SU-DHL-6 (cell line): ENCODE data around the gene PRADC1.

Source experiments
- H2AFZ ChIP-seq: fragments of 200-600 bp; sonication (generic); 2 replicates; pipeline ENCODE4 v1.6.1; 2014; ENCODE audit warnings: low read depth, mild to moderate bottlenecking, moderate library complexity, mixed read lengths, antibody characterized with exemption, low read length; ENCODE audit not compliant: severe bottlenecking
- H3F3A ChIP-seq: fragments of 200-600 bp; shearing (Covaris generic); 2 replicates; pipeline ENCODE4 v1.6.0; 2016; ENCODE audit warnings: antibody characterized with exemption, mild to moderate bottlenecking; ENCODE audit not compliant: insufficient read depth
- H3K27ac ChIP-seq: fragments of 200-600 bp; sonication (generic); 2 replicates; pipeline ENCODE4 v1.5.1; 2016; ENCODE audit warnings: low read depth, mild to moderate bottlenecking, low read length, moderate library complexity, mixed read lengths
- H3K27me3 ChIP-seq: fragments of 200-600 bp; sonication (generic), shearing (Covaris generic); 2 replicates; pipeline ENCODE4 v1.6.0; 2014; ENCODE audit warnings: mild to moderate bottlenecking, low read length
- H3K36me3 ChIP-seq: fragments of 200-600 bp; sonication (generic); 2 replicates; pipeline ENCODE4 v1.6.1; 2014; ENCODE audit warnings: mild to moderate bottlenecking, low read length, mixed read lengths
- H3K4me2 ChIP-seq: fragments of 300-600, 200-600 bp; shearing (Covaris generic), sonication (generic); 2 replicates; pipeline ENCODE4 v1.6.0; 2014; ENCODE audit warnings: low read length, low read depth, mild to moderate bottlenecking; ENCODE audit not compliant: poor library complexity, severe bottlenecking
- H3K4me3 ChIP-seq: fragments of 200-600 bp; sonication (generic); 2 replicates; pipeline ENCODE4 v1.5.1; 2014; ENCODE audit warnings: antibody characterized with exemption, low read length, mild to moderate bottlenecking, mixed read lengths; ENCODE audit not compliant: insufficient read depth, poor library complexity, severe bottlenecking
- H3K79me2 ChIP-seq: fragments of 200-600 bp; sonication (generic); 2 replicates; pipeline ENCODE4 v1.6.1; 2014; ENCODE audit warnings: mild to moderate bottlenecking, low read length, moderate library complexity; ENCODE audit not compliant: insufficient read depth
- H3K9ac ChIP-seq: fragments of 200-600 bp; sonication (generic); 2 replicates; pipeline ENCODE4 v1.7.0; 2014; ENCODE audit warnings: mild to moderate bottlenecking, low read length
- H3K9me2 ChIP-seq: fragments of 200-600 bp; sonication (generic); replicated peaks from 2 replicates; pipeline ENCODE4 v1.6.1; 2014; ENCODE audit warnings: low read length; ENCODE audit not compliant: insufficient read depth
- H3K9me3 ChIP-seq: fragments of 200-600 bp; sonication (generic); 2 replicates; pipeline ENCODE4 v1.6.1; 2014; ENCODE audit warnings: low read length, mixed read lengths; ENCODE audit not compliant: insufficient read depth
- H4K20me1 ChIP-seq: fragments of 200-600 bp; sonication (generic); 2 replicates; pipeline ENCODE4 v1.6.1; 2014; ENCODE audit warnings: low read depth, mild to moderate bottlenecking, antibody characterized with exemption, low read length, moderate library complexity, mixed read lengths
- CTCF ChIP-seq: fragments of 200-600 bp; sonication (generic); IDR thresholded peaks from one replicate; pipeline ENCODE4 v1.5.1; 2017; ENCODE audit warnings: antibody characterized with exemption, mild to moderate bottlenecking, low read length, moderate library complexity; ENCODE audit not compliant: insufficient read depth, poor library complexity, severe bottlenecking
- EZH2phosphoT487 ChIP-seq: fragments of 200-600 bp; sonication (generic), shearing (Covaris generic); conservative IDR thresholded peaks from 2 replicates; pipeline ENCODE4 v1.6.1; 2018; ENCODE audit warnings: mild to moderate bottlenecking, antibody characterized with exemption, low read length, moderate library complexity, mixed read lengths

Gene PRADC1

DNA sequence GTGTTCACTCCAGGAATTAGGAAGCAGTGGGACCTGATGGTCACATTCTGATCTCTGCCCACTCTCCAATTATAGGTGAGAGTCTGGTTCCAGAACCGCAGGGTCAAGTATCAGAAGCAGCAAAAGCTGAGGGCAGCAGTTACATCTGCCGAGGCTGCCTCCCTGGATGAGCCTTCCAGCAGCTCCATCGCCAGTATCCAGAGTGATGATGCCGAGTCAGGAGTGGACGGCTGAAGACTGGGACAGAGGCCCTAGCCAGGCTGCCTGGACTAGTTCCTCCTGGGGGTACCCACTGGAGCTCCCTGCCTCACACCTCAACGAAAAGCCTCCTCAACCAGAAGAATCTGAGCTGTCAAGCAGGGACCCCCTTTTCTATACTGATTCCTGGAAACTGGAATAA lies 22.3 kb downstream of the PRADC1 start:
- H4K20me1 ChIP-seq: no peaks in the 10 kb centered on the region
- H3K9me3 ChIP-seq: no peaks in the 10 kb centered on the region
- TF ChIP-seq EZH2phosphoT487 (no peak), CTCF (no peak)
- no peaks in the 10 kb centered on the region for H3F3A ChIP-seq
- H2AFZ ChIP-seq: no peak overlapping the region
- H3K27ac ChIP-seq: no peak overlapping the region
- no peak overlapping the region for H3K9ac ChIP-seq
- H3K27me3 ChIP-seq: no peaks in the 10 kb centered on the region
- no peak overlapping the region for H3K4me3 ChIP-seq
- H3K79me2 ChIP-seq: peaks cover 14% of the 10 kb centered on the region
- no peak overlapping the region for H3K4me2 ChIP-seq
- no peaks in the 10 kb centered on the region for H3K9me2 ChIP-seq
- H3K36me3 ChIP-seq: no peaks in the 10 kb centered on the region

DNA sequence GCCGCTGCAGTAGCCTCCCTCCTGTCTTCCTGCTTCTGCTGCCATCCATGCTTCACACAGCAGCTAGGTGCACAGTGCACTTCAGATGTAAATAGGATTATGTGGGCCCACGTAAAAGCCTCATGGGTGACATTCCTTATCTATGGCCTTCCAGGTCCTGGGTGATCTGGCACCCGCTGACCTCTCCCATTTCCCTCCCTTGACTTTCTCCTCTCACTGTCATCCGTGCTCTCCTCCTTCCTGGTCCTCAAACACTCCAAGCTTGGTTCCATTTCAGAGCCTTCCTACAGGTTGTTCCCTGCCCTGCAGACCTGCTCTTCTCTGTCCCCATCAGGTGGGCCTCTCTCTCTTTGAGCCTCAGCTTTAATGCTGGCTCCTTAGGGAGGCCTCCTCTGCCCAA lies 23.0 kb downstream of the PRADC1 start:
- no peaks in the 10 kb centered on the region for H4K20me1 ChIP-seq
- H2AFZ ChIP-seq: no peak overlapping the region
- H3K79me2 ChIP-seq: peaks cover 7% of the 10 kb centered on the region

DNA sequence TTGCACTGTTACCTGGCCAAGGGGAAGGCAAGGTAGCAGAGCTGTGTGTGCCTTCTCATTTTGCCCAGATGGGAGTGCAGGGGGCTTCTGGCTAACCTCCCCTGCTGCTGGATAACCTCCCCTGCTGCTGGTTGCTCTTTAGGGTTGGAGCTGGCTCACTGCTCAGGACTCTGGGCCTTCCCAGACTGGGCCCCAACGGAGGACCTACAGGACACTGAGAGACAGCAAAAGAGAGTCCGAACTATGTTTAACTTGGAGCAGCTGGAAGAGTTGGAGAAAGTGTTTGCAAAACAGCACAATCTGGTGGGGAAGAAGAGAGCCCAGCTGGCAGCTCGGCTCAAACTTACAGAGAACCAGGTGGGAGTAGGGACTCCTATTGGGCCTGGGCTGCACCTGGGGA lies 24.8 kb downstream of the PRADC1 start:
- no peaks in the 10 kb centered on the region for H3K79me2 ChIP-seq
- H3K4me2 ChIP-seq: no peak overlapping the region
- TF ChIP-seq CTCF: no peak
- TF ChIP-seq EZH2phosphoT487: no peak

More for the DNA sequence above, 23.0 kb downstream of the PRADC1 start:
- no peaks in the 10 kb centered on the region for H3K9me3 ChIP-seq
- TF ChIP-seq CTCF (no peak), EZH2phosphoT487 (no peak)
- H3K4me3 ChIP-seq: no peak overlapping the region
- no peak overlapping the region for H3K9ac ChIP-seq
- H3K4me2 ChIP-seq: no peak overlapping the region
- H3K27ac ChIP-seq: no peak overlapping the region
- H3K36me3 ChIP-seq: no peaks in the 10 kb centered on the region
- H3K9me2 ChIP-seq: no peaks in the 10 kb centered on the region
- no peaks in the 10 kb centered on the region for H3F3A ChIP-seq
- no peaks in the 10 kb centered on the region for H3K27me3 ChIP-seq

More for the DNA sequence above, 24.8 kb downstream of the PRADC1 start:
- H4K20me1 ChIP-seq: no peaks in the 10 kb centered on the region
- H3K9ac ChIP-seq: no peak overlapping the region
- no peaks in the 10 kb centered on the region for H3K9me2 ChIP-seq
- H3K9me3 ChIP-seq: no peaks in the 10 kb centered on the region
- no peak overlapping the region for H3K27ac ChIP-seq
- H2AFZ ChIP-seq: no peak overlapping the region
- no peaks in the 10 kb centered on the region for H3F3A ChIP-seq
- no peak overlapping the region for H3K4me3 ChIP-seq
- no peaks in the 10 kb centered on the region for H3K36me3 ChIP-seq
- H3K27me3 ChIP-seq: no peaks in the 10 kb centered on the region
